HK-2 (cell line): ENCODE results near the gene IP6K3.

Experiments used
- DNase-seq: peaks from one replicate; pipeline ENCODE4 v3.0.0-alpha.2; 2018; ENCODE audit not compliant: unreplicated experiment

Gene IP6K3

GRCh38 chr6:33740794-33741193, 5.9 kb downstream of the IP6K3 start:
- DNase-seq = no peak

GRCh38 chr6:33740204-33740608, 6.5 kb downstream of the IP6K3 start:
- no peak for DNase-seq

GRCh38 chr6:33739571-33739970, 7.1 kb downstream of the IP6K3 start:
- DNase-seq = no peak

DNA sequence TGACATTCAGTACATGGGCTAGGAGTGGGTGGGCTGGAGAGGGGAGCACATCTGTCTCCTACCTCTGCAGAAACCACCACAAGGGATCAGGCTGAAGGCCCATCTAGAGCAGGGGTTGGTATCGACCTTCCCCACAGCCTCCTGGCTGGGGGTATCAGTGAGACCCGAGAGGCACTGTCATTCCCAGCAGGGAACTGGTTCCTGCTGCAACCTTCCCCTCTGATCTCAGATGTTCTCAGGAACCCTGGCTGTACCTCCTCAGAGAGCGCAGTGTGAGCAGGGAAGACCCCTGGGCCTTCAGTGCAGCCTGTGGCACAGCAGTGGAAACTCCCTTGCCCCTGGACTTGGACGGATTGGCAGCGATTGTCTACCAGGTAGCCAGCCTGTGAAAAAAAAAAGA, 7.8 kb downstream of the IP6K3 start:
- DNase-seq = no peak

DNA sequence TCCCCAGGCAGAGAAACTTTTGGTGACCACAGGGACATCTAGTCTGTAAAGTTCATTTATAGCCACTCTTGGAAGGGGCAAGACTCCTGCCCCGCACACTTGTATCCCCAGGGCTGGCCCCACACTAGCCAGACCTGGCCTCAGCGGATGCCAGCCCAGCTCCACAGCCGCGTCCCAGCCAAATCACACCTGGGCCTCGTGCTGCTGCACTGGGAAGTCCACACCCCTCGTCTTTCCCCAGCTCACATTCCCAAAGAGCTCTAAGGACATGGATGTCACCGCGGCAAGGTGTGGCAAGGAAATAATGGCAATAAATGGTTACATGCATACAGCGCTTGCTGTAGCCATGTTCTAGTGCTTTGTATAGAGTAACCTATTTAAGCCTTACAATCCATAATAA, 8.6 kb downstream of the IP6K3 start:
- no peak for DNase-seq

- no peak for DNase-seq
These were observed 9.3 kb downstream of the IP6K3 start for GRCh38 chr6:33737267-33738026.

- DNase-seq = no peak
These were observed 11.5 kb downstream of the IP6K3 start for GRCh38 chr6:33735216-33735615.

GRCh38 chr6:33733709-33734007, 13.0 kb downstream of the IP6K3 start:
- no peak for DNase-seq

DNA sequence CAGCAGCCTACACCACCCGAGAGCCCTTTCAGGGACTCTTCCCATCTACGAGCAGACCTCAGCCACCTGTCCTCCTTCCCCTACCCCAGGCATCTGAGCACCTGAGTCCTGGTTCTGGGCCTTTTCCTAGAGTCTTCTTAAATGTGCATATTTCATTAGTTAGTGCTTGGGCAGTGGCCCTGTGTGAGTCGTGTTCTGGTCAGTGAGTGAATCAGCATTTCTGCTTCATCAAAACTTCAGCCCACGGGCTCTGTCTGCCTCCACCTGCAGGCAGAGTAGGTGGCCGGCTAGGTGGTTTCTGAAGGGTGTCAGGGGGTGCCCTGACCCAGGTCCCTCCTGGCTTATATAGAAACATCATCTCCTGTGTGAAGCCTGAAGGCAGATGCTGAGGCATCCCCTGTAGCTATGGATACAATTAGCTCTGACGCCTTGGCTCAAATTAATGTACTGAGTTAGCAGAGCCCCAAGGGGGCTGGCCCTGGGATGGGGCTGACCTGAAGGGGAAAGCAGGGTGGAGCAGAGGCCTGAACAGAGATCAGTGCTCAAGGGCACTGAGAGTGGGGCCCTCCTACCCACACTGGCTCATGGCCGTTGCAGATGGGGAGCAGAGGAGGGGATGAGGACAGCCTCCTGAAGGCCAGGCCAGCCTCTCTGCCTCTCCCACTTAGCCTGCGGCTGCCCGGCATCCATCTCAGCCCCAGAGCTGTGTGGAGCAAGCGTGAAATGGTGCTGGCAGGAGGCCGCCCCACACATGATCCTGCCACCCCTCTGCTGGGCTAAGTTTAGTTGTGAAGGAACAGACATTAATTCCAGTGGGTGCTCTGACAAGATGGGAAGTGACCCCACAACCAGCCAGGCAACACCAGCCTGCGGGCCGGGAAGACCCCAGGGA, 13.6 kb downstream of the IP6K3 start:
- DNase-seq = peak; percentile 36

DNA sequence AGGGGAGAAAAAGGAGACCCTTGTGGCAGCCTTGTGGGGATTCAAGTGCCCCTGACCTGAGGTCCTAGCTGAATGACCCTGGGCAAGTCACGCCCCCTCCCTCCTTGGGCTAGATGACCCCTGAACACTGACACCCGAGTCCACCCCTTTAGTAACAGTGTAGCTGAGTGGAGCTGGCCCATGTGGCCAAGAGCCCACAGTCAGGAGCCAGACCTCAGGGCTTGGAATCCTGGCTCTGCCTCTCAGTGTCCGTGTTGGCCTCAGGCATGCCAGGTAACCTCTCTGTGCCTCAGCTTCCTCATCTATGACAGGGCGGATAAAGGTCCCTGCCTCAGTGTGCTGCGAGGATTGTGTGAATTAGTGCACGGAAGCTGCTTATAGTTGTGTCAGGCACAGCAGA, 14.3 kb downstream of the IP6K3 start:
- no peak for DNase-seq

GRCh38 chr6:33731751-33732282, 14.9 kb downstream of the IP6K3 start:
- no peak for DNase-seq

- DNase-seq = no peak
These were observed 15.7 kb downstream of the IP6K3 start for GRCh38 chr6:33731035-33731434.

DNA sequence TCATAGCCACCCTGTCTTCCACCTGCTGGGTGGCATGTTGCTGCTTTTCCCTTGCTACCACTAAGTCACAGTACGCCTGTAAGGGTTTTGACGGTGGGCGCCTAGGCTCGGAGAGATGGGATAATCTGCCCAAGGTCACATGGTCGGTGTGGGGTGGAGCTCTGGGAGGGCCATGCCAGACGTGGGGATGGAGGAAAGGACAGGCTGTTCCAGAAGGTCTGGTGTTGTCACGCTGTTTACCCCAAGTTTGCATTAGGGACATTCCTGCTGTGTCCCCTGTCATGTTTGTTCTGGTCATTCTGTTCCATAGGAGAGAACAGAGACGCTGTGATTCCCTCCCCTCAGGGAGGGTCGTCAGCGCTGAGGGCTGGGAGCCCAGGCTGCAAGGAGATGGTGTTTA, 16.1 kb downstream of the IP6K3 start:
- DNase-seq = no peak

DNA sequence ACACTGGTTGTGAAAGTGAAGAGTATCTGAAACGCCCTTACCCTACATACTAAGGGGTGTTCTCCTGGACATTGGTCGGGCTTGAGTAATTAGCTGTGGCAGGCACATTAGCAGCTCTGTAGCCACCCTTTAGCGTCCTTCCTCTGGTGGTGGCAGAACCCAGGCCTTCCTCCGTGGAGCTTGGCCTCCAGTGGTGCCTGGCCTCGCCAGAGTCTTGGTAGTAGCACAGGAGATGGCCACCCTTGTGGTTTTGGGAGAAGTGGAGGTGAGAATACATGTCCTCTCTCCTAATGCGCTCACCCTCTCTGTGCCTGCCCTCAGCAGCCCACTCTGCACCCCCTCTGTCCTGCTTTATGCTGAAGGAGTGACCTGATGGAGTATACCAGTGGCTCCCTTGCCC, 17.6 kb downstream of the IP6K3 start:
- no peak for DNase-seq

DNA sequence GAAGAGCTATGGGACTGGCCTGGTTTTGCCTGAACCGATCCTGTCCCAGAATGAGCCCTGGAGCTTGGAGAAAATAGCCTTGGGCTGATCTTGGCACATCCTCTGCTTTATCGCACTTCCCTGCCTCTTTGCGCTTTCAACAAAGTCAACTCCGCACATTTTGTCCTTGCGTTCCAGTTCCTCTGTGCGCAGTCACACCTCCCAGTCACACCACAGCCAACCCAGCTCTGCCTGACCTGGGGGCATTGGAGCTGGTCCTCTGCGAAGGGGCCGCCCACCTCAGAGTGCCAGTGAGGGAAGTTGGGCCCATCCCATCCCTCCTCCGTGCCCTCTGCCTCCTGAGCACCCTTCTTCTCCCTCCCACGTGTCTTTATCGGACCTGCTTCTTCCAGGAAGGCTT, 18.3 kb downstream of the IP6K3 start:
- DNase-seq = no peak

DNA sequence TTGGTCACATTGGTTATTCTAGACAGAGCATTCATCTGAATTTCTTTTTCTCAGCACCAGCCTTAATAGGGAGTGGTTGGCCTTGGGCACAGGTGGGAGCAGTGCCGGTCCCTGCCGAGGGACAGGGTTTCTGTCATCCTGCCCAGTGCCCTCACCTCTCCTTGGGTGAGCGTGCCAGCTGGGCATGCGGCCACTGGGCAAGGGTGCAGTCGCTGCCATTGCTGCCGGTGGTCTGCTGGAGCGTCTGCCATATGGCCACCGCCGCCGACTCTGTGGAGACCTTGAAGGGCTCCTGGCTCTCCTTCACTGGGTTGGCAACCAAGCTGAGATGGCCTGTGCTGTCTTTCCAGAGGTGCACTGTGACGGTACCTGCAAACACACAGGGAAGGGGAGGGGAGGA, 18.8 kb downstream of the IP6K3 start:
- DNase-seq = no peak

GRCh38 chr6:33727126-33727525, 19.6 kb downstream of the IP6K3 start:
- no peak for DNase-seq

- DNase-seq = no peak
These were observed 20.0 kb downstream of the IP6K3 start for GRCh38 chr6:33726696-33727095.

GRCh38 chr6:33725891-33726673, 20.6 kb downstream of the IP6K3 start:
- DNase-seq = no peak

DNA sequence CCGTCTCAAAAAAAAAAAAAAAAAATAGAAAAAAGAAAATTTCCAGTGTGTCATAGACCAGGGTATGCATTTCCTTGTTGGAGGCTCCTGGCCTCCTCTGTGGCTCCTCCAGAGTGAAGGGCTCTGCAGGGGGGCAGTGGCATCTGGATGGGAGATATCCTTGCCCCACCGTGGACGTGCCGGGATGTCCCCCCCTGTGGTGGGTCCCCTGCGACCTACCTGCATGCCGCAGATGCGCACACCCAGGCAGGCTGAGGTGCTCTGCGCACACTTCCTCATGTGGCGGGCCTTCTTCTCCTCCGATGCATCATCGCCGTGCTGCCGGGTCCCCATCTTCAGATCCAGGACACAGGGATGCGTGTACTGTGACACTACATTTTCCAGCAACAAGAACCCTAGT, 21.5 kb downstream of the IP6K3 start:
- no peak for DNase-seq

- DNase-seq = no peak
These were observed 22.3 kb downstream of the IP6K3 start for GRCh38 chr6:33724102-33725023.
